Large intestine (tissue), 12 donors: ENCODE data around the gene OR2L13. TPM values are rescaled to one million over a fixed set of nuclear protein-coding genes. Genes with fewer than 3 reads are reported as not detected.
"Not testable (repeated sequence)": the region's sequence is repeated elsewhere in the genome, so short reads cannot be mapped to it uniquely, and the experiment has no call there.

Source experiments
- DNase-seq, 2 donors: peaks; one replicate each; pipeline versions ENCODE4 v3.0.0 to v3.0.0-alpha.2; 2013
- H3K27ac ChIP-seq: one replicate; pipeline ENCODE4 v1.5.1; 2013; ENCODE audit warnings: low read length
- H3K27me3 ChIP-seq: 2 replicates; pipeline ENCODE4 v1.6.1; 2013; ENCODE audit warnings: low read length; ENCODE audit not compliant: control insufficient read depth, insufficient read depth
- H3K36me3 ChIP-seq: 2 replicates; pipeline ENCODE4 v1.6.1; 2013; ENCODE audit warnings: low read length; ENCODE audit not compliant: control insufficient read depth, insufficient read depth
- H3K4me1 ChIP-seq: one replicate; pipeline ENCODE4 v1.6.1; 2013; ENCODE audit warnings: low read length; ENCODE audit not compliant: control insufficient read depth, insufficient read depth
- H3K4me3 ChIP-seq: one replicate; pipeline ENCODE4 v1.5.1; 2013; ENCODE audit warnings: low read length
- H3K9me3 ChIP-seq: one replicate; pipeline ENCODE4 v1.6.1; 2013; ENCODE audit warnings: mild to moderate bottlenecking, low read depth, low read length, moderate library complexity; ENCODE audit not compliant: control insufficient read depth
- WGBS: methylation state at CpG from one replicate; pipeline ENCODE4 v1.1.5; 2013; ENCODE audit warnings: low lambda C conversion rate; ENCODE audit not compliant: insufficient coverage; 5-methylcytosine and 5-hydroxymethylcytosine counted together
- long read RNA-seq, 11 donors: transcript quantifications; one replicate each; lab custom pipeline, GENCODE V29; 2026
- polyA plus RNA-seq: library from polyadenylated mRNA; unstranded; fragments of 120-200 nt; gene quantifications from one replicate; pipeline ENCODE4 v1.2.1, GENCODE V29; 2013

Gene OR2L13
- polyA plus RNA-seq: 0.09 TPM
- long read RNA-seq, donor 1: 0 reads
- long read RNA-seq, donor 2: 0 reads
- long read RNA-seq, donor 3: 0 reads
- long read RNA-seq, donor 4: 0 reads
- long read RNA-seq, donor 5: 0 reads
- long read RNA-seq, donor 6: 0 reads
- long read RNA-seq, donor 7: 0 reads
- long read RNA-seq, donor 8: 0 reads
- long read RNA-seq, donor 9: 0 reads
- long read RNA-seq, donor 10: 0 reads
- long read RNA-seq, donor 11: 0 reads

GRCh38 chr1:248094884-248095283 is at the start of gene OR2L13:
Gene OR2L13 (plus strand): TSS chr1:248095184. CDS start chr1:248099376, 4,192 bp downstream.
- Histone ChIP-seq H3K4me3 (no peak within 1 kb of the TSS), H3K4me1 (no peaks in the 10 kb centered on the region), H3K9me3 (peaks cover 7% of the 10 kb centered on the region), H3K27me3 (no peaks in the 10 kb centered on the region), H3K36me3 (no peaks in the 10 kb centered on the region), H3K27ac (no peak within 1 kb of the TSS)
- WGBS: no CpG with 5 or more reads among the region's 1 CpG
- DNase-seq: no peak

GRCh38 chr1:248045209-248045608 is 49.8 kb upstream of the OR2L13 start:
- DNase-seq: no peak
- H3K4me1 ChIP-seq: no peaks in the 10 kb centered on the region
- H3K36me3 ChIP-seq: no peaks in the 10 kb centered on the region
- peaks cover 4% of the 10 kb centered on the region for H3K9me3 ChIP-seq
- no peak overlapping the region for H3K27ac ChIP-seq
- no peak overlapping the region for H3K4me3 ChIP-seq
- WGBS: 86% methylated on average over 2 of the region's 5 CpGs
- no peaks in the 10 kb centered on the region for H3K27me3 ChIP-seq

GRCh38 chr1:248046536-248046935 is 48.4 kb upstream of the OR2L13 start, which contains the start of gene OR2L3:
Gene OR2L3 (plus strand): TSS chr1:248046836. CDS start chr1:248060682, 13,846 bp downstream.
- no peak for DNase-seq
- H3K27me3 ChIP-seq: no peaks in the 10 kb centered on the region
- no peaks in the 10 kb centered on the region for H3K4me1 ChIP-seq
- H3K36me3 ChIP-seq: no peaks in the 10 kb centered on the region
- WGBS: 86% methylated on average over 1 of the region's 2 CpGs
- no peak within 1 kb of the TSS for H3K4me3 ChIP-seq
- H3K9me3 ChIP-seq: peaks cover 4% of the 10 kb centered on the region
- no peak within 1 kb of the TSS for H3K27ac ChIP-seq

GRCh38 chr1:248047008-248047407 is 48.0 kb upstream of the OR2L13 start:
- Histone ChIP-seq H3K27me3 (no peaks in the 10 kb centered on the region), H3K27ac (no peak overlapping the region), H3K4me1 (no peaks in the 10 kb centered on the region), H3K4me3 (no peak overlapping the region), H3K36me3 (no peaks in the 10 kb centered on the region), H3K9me3 (peaks cover 4% of the 10 kb centered on the region)
- WGBS: no CpG with 5 or more reads among the region's 1 CpG
- no peak for DNase-seq

GRCh38 chr1:248054671-248055070 is 40.3 kb upstream of the OR2L13 start:
- Histone ChIP-seq H3K27me3 (no peaks in the 10 kb centered on the region), H3K27ac (no peak overlapping the region), H3K9me3 (peaks cover 9% of the 10 kb centered on the region), H3K36me3 (no peaks in the 10 kb centered on the region), H3K4me3 (no peak overlapping the region), H3K4me1 (no peaks in the 10 kb centered on the region)
- DNase-seq: no peak

GRCh38 chr1:248055261-248055660 is 39.7 kb upstream of the OR2L13 start:
- Histone ChIP-seq H3K27ac (no peak overlapping the region), H3K4me3 (no peak overlapping the region), H3K4me1 (no peaks in the 10 kb centered on the region), H3K9me3 (peaks cover 9% of the 10 kb centered on the region), H3K36me3 (no peaks in the 10 kb centered on the region), H3K27me3 (no peaks in the 10 kb centered on the region)
- no CpG with 5 or more reads among the region's 2 CpGs for WGBS
- DNase-seq: no peak

- no peaks in the 10 kb centered on the region for H3K36me3 ChIP-seq
- H3K27ac ChIP-seq: no peak overlapping the region
- no peaks in the 10 kb centered on the region for H3K27me3 ChIP-seq
- H3K4me1 ChIP-seq: no peaks in the 10 kb centered on the region
- H3K9me3 ChIP-seq: no peaks in the 10 kb centered on the region
- WGBS: 90% methylated on average over 2 of the region's 2 CpGs
- H3K4me3 ChIP-seq: no peak overlapping the region
- DNase-seq: no peak
Measured at GRCh38 chr1:248065071-248065470, 29.9 kb upstream of the OR2L13 start.

- Histone ChIP-seq H3K36me3 (no peaks in the 10 kb centered on the region), H3K27me3 (no peaks in the 10 kb centered on the region), H3K4me3 (no peak overlapping the region), H3K27ac (no peak overlapping the region), H3K4me1 (no peaks in the 10 kb centered on the region), H3K9me3 (no peaks in the 10 kb centered on the region)
- no CpG with 5 or more reads among the region's 3 CpGs for WGBS
- no peak for DNase-seq
Measured at GRCh38 chr1:248065604-248066003, 29.4 kb upstream of the OR2L13 start.

- H3K27ac ChIP-seq, H3K9me3 ChIP-seq, H3K36me3 ChIP-seq, H3K4me1 ChIP-seq, H3K4me3 ChIP-seq, H3K27me3 ChIP-seq, DNase-seq: not testable (repeated sequence)
- no CpG with 5 or more reads among the region's 17 CpGs for WGBS
Measured at GRCh38 chr1:248083864-248084263, 11.1 kb upstream of the OR2L13 start.

- no peaks in the 10 kb centered on the region for H3K27me3 ChIP-seq
- H3K36me3 ChIP-seq: no peaks in the 10 kb centered on the region
- no peaks in the 10 kb centered on the region for H3K4me1 ChIP-seq
- peaks cover 13% of the 10 kb centered on the region for H3K9me3 ChIP-seq
- no peak overlapping the region for H3K4me3 ChIP-seq
- H3K27ac ChIP-seq: no peak overlapping the region
- DNase-seq: no peak
- no CpG with 5 or more reads among the region's 1 CpG for WGBS
Measured at GRCh38 chr1:248098529-248098928, 3.5 kb downstream of the OR2L13 start.

- no peak for DNase-seq
- no peaks in the 10 kb centered on the region for H3K36me3 ChIP-seq
Measured at GRCh38 chr1:248102847-248103246, 7.9 kb downstream of the OR2L13 start.

More at GRCh38 chr1:248102847-248103246, 7.9 kb downstream of the OR2L13 start:
- Histone ChIP-seq H3K27me3 (no peaks in the 10 kb centered on the region), H3K4me3 (no peak overlapping the region), H3K9me3 (peaks cover 12% of the 10 kb centered on the region), H3K27ac (no peak overlapping the region), H3K4me1 (no peaks in the 10 kb centered on the region)
